ENCODE measurements around the gene GNA14. TPM values are rescaled to one million over a fixed set of nuclear protein-coding genes. Genes with fewer than 3 reads are reported as not detected.

GNA14 gene
- total and polyA plus RNA-seq, 2 donors (not counting 3 experiments of a cell fraction or from before 2014, with no cell fraction given) = 2.1 to 3.3 TPM

- FAIRE-seq = no peak
These were observed 150.6 kb downstream of the GNA14 start for GRCh38 chr9:77497322-77498198.

More at GRCh38 chr9:77497322-77498198, 150.6 kb downstream of the GNA14 start:
- DNase-seq (ENCODE audit: low read depth, low spot score) = no peak
- H3K4me1 ChIP-seq (ENCODE audit: control insufficient read depth, extremely low read depth, insufficient read depth, low read length) = peaks cover 14% of the 10 kb centered on the region
- intact Hi-C loops (cut with micrococcal nuclease) = no loop called here
- CTCF ChIA-PET = interaction anchor here (0.6 to 2.3 kb wide), 4 partner anchors 21 to 150 kb away, joined by 3 to 7 read pairs (median 3); no protein-coding TSS in a partner anchor
- H3K9ac ChIP-seq (replicated peaks; ENCODE audit: extremely low read depth, insufficient read depth, low read length) = no peak overlapping the region
- no peaks in the 10 kb centered on the region for H3K79me2 ChIP-seq (ENCODE audit: control insufficient read depth, insufficient read depth, low read length)
- no peak overlapping the region for H3K27ac ChIP-seq (ENCODE audit: insufficient read depth, low read depth, low read length)
- H3K4me3 ChIP-seq (replicated peaks in 1 of 3; ENCODE audit: insufficient read depth in 1 of 3, low read depth in 1 of 3, low read length in 3 of 3) = no peak overlapping the region
- no peaks in the 10 kb centered on the region for H3K9me3 ChIP-seq (replicated peaks; ENCODE audit: control insufficient read depth, insufficient read depth, low read length)
- no TSS peak for BruUV-seq (replicated peaks)
- H3K4me2 ChIP-seq (ENCODE audit: insufficient read depth, low read length) = no peak overlapping the region
- dilution Hi-C loops (cut with MboI; ENCODE audit: extremely low pct_ligation_motif_present, low sequenced_read_pairs) = no loop called here
- H3K36me3 ChIP-seq (ENCODE audit: control insufficient read depth in 2 of 2, extremely low read depth in 1 of 2, insufficient read depth in 2 of 2, low read length in 2 of 2) = no peaks in the 10 kb centered on the region
- TF ChIP-seq POLR2AphosphoS5 (IDR thresholded peaks at IDR 0.05; ENCODE audit: insufficient read depth, low read depth, low read length) (no peak), GATA2 (IDR thresholded peaks at IDR 0.05; ENCODE audit: insufficient read depth, insufficient read length, low read depth, low read length) (no peak), JUN (IDR thresholded peaks at IDR 0.05; ENCODE audit: borderline replicate concordance, insufficient read depth, insufficient read length, low read depth) (no peak), FOS (IDR thresholded peaks at IDR 0.05; ENCODE audit: borderline replicate concordance, insufficient read depth, low read length) (no peak), POLR2A (IDR thresholded peaks at IDR 0.05; ENCODE audit: low read depth, low read length) (no peak), MYC (IDR thresholded peaks at IDR 0.05; ENCODE audit: low read depth, low read length) (no peak), EZH2 (IDR thresholded peaks at IDR 0.05; ENCODE audit: borderline replicate concordance, low read depth, low read length, severe bottlenecking) (no peak)
- TF ChIP-seq, protein P1, sequence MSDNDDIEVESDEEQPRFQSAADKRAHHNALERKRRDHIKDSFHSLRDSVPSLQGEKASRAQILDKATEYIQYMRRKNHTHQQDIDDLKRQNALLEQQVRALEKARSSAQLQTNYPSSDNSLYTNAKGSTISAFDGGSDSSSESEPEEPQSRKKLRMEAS (IDR thresholded peaks at IDR 0.05; ENCODE audit: insufficient read depth, insufficient read length) = no peak
- TF ChIP-seq, protein P2, sequence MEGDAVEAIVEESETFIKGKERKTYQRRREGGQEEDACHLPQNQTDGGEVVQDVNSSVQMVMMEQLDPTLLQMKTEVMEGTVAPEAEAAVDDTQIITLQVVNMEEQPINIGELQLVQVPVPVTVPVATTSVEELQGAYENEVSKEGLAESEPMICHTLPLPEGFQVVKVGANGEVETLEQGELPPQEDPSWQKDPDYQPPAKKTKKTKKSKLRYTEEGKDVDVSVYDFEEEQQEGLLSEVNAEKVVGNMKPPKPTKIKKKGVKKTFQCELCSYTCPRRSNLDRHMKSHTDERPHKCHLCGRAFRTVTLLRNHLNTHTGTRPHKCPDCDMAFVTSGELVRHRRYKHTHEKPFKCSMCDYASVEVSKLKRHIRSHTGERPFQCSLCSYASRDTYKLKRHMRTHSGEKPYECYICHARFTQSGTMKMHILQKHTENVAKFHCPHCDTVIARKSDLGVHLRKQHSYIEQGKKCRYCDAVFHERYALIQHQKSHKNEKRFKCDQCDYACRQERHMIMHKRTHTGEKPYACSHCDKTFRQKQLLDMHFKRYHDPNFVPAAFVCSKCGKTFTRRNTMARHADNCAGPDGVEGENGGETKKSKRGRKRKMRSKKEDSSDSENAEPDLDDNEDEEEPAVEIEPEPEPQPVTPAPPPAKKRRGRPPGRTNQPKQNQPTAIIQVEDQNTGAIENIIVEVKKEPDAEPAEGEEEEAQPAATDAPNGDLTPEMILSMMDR (IDR thresholded peaks at IDR 0.05; ENCODE audit: extremely low read depth in 1 of 2, insufficient read depth in 1 of 2, low read depth in 1 of 2, low read length in 2 of 2) = no peak
- H2AFZ ChIP-seq (ENCODE audit: low read depth, low read length) = no peak overlapping the region
- H4K20me1 ChIP-seq (replicated peaks; ENCODE audit: control insufficient read depth, extremely low read depth, insufficient read depth, low read length) = no peaks in the 10 kb centered on the region
- no peaks in the 10 kb centered on the region for H3K9me1 ChIP-seq (replicated peaks; ENCODE audit: control insufficient read depth, extremely low read depth, insufficient read depth, low read length)
- POLR2A ChIA-PET = no interaction called here
- no peaks in the 10 kb centered on the region for H3K27me3 ChIP-seq (ENCODE audit: control insufficient read depth in 2 of 2, insufficient read depth in 2 of 2, low read length in 2 of 2)
